Vagina (tissue), 2 donors: ENCODE measurements around the gene ADARB2.

Experiments used
- POLR2A ChIP-seq, 2 donors: fragments of 450-650 bp; IDR thresholded peaks; one replicate each; pipeline ENCODE4 v1.6.1; 2017; ENCODE audit warnings: antibody characterized with exemption in 2 of 2, mild to moderate bottlenecking in 2 of 2, moderate library complexity in 2 of 2
- POLR2AphosphoS5 ChIP-seq, 2 donors: sonication (generic); formaldehyde crosslinking; IDR thresholded peaks; one replicate each; pipeline ENCODE4 v1.9.0; 2017; ENCODE audit warnings: antibody characterized with exemption in 2 of 2, mild to moderate bottlenecking in 2 of 2, low read depth in 1 of 2; ENCODE audit not compliant: insufficient read depth in 1 of 2
- TF ChIP-seq, protein P1 (sequence below), 3 experiments: fragments of 450-650 bp in 2 of 3; fragments of 200-600 bp in 1 of 3; sonication (generic) in 1 of 3; IDR thresholded peaks; one replicate each; pipeline ENCODE4 v1.5.1; 2017 to 2019; ENCODE audit warnings: antibody characterized with exemption in 3 of 3, mild to moderate bottlenecking in 2 of 3, moderate library complexity in 2 of 3

DNA sequence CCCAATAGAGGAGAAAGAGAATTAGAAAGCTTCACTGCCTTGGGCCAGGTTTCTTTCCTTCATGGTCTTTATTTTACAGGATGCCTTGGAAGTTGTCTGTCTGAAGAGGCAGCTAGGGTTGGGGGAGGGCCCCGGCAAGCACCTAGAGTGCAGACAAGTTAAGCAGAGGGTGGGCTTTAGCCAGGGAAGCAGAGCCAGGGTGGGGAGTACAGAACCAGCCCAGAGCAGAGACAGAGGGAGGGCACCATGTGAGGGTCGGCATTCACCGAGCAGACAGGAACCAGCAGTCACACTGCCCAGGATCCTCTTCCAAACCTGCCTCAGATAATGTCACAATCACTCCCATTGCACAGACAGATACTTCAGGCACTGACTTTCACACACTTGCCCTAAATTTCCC is 75.9 kb downstream of the ADARB2 start:
- no peak for TF ChIP-seq POLR2A (IDR thresholded peaks at IDR 0.05)
- TF ChIP-seq, protein P1, sequence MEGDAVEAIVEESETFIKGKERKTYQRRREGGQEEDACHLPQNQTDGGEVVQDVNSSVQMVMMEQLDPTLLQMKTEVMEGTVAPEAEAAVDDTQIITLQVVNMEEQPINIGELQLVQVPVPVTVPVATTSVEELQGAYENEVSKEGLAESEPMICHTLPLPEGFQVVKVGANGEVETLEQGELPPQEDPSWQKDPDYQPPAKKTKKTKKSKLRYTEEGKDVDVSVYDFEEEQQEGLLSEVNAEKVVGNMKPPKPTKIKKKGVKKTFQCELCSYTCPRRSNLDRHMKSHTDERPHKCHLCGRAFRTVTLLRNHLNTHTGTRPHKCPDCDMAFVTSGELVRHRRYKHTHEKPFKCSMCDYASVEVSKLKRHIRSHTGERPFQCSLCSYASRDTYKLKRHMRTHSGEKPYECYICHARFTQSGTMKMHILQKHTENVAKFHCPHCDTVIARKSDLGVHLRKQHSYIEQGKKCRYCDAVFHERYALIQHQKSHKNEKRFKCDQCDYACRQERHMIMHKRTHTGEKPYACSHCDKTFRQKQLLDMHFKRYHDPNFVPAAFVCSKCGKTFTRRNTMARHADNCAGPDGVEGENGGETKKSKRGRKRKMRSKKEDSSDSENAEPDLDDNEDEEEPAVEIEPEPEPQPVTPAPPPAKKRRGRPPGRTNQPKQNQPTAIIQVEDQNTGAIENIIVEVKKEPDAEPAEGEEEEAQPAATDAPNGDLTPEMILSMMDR (IDR thresholded peaks at IDR 0.05) = no peak
- TF ChIP-seq POLR2AphosphoS5 (IDR thresholded peaks at IDR 0.05; ENCODE audit: insufficient read depth in 1 of 2, low read depth in 1 of 2) = no peak
